ENCODE results near the gene MINDY4B.
A peak's percentile ranks its signal among the peaks of the same experiment; 100 is the strongest.

The MINDY4B gene

DNA sequence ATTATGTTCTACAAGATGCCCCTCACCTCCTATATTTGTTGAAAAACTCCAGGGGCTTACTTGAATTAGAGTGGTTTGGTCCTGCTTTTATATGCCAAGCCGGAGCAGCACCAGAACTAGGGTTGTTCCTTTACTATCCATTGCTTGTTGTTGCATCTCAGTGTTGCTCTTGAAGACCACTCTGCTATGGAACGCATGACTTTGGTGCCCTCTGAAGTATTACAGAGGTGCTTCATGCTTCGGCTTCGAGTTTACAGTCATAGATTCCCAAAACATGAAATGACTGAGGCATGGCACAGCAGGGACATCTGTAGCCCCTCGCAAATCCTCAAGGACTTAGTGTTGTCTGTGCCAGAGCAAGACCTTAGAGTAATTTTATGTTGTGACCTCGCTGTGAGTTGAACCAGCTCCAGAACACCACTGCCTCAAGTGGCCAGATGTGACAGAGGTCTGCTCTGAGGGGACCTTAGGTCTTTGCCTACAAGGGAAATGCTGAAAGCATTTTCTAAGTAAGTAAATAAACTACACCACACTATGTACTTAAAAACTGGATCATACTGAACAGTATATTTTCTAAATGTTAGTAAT is 75.1 kb downstream of the MINDY4B start:
- TF ChIP-seq, protein P1, sequence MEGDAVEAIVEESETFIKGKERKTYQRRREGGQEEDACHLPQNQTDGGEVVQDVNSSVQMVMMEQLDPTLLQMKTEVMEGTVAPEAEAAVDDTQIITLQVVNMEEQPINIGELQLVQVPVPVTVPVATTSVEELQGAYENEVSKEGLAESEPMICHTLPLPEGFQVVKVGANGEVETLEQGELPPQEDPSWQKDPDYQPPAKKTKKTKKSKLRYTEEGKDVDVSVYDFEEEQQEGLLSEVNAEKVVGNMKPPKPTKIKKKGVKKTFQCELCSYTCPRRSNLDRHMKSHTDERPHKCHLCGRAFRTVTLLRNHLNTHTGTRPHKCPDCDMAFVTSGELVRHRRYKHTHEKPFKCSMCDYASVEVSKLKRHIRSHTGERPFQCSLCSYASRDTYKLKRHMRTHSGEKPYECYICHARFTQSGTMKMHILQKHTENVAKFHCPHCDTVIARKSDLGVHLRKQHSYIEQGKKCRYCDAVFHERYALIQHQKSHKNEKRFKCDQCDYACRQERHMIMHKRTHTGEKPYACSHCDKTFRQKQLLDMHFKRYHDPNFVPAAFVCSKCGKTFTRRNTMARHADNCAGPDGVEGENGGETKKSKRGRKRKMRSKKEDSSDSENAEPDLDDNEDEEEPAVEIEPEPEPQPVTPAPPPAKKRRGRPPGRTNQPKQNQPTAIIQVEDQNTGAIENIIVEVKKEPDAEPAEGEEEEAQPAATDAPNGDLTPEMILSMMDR (IDR thresholded peaks at IDR 0.05): peak; percentile 45
- no peak for TF ChIP-seq ZFX (IDR thresholded peaks at IDR 0.05; ENCODE audit: borderline replicate concordance)
- no peak overlapping the region for H3K27ac ChIP-seq

DNA sequence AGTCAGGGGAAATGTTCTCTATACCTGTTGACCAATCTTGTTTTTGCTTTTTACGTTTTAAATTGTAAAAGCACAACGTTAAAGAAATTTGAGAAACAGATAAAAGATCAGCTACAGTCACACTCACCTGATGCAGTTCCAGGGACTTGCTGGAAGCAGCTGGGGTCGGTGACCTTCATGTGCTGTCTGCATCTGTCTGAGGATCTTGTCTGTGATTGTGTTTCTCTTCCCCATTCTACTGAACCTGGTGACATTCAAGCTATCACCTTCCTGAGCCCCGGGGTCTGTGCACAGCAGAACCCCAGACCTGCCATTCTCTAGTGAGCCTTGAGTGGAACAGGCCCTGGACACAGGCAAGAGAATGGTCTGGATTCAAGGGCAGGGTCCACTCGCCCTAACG is 75.8 kb downstream of the MINDY4B start:
- no peak overlapping the region for H3K27ac ChIP-seq
- TF ChIP-seq, protein P1 (IDR thresholded peaks at IDR 0.05): no peak
- TF ChIP-seq ZFX (IDR thresholded peaks at IDR 0.05; ENCODE audit: borderline replicate concordance): no peak

DNA sequence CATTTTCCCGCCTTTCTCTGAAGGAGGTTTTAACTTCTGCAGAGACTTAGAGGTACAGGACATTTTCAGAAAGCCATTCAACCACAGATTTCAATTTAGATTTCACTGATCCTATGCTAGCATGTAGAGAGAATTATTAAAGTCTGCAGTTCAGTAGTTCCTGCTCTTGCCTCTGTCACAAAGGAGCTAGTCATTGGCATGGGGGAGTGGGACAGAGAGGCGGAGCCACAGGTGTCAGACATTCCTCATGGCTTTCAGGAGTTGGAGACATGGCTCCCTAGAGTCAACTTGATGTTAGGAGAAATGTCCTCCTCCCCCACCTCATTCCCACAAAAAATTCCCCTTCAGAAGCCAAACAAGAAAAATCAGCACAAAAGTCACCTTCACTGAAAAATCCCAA is 76.2 kb downstream of the MINDY4B start:
- H3K27ac ChIP-seq: no peak overlapping the region
- TF ChIP-seq ZFX (IDR thresholded peaks at IDR 0.05; ENCODE audit: borderline replicate concordance): no peak
- TF ChIP-seq, protein P1 (IDR thresholded peaks at IDR 0.05): no peak

- H3K27ac ChIP-seq: no peak overlapping the region
- no peak for TF ChIP-seq ZFX (IDR thresholded peaks at IDR 0.05; ENCODE audit: borderline replicate concordance)
- TF ChIP-seq, protein P1 (IDR thresholded peaks at IDR 0.05): no peak
Measured at GRCh38 chr3:150828261-150828660, 77.0 kb downstream of the MINDY4B start.

- TF ChIP-seq, protein P1 (IDR thresholded peaks at IDR 0.05): no peak
- TF ChIP-seq ZFX (IDR thresholded peaks at IDR 0.05; ENCODE audit: borderline replicate concordance): no peak
Measured at GRCh38 chr3:150826466-150827282, 78.6 kb downstream of the MINDY4B start.

GRCh38 chr3:150825916-150826377 is 79.3 kb downstream of the MINDY4B start:
- TF ChIP-seq, protein P1 (IDR thresholded peaks at IDR 0.05): no peak
- H3K27ac ChIP-seq: no peak overlapping the region

More at GRCh38 chr3:150826466-150827282, 78.6 kb downstream of the MINDY4B start:
- H3K27ac ChIP-seq: no peak overlapping the region

Data from 22Rv1 (cell line).